Stimulated activated CD4-positive, alpha-beta T cell treated with anti-CD3 and anti-CD28 coated beads, Interleukin-1b, Interleukin-23, amount 100 ng/mL, for 1 hour (primary cell): Measurements from ENCODE around the gene TKT.

Source experiments
- DNase-seq, 2 donors: peaks; one replicate each; pipeline ENCODE4 v3.0.0-alpha.2; 2020; ENCODE audit warnings: low read depth in 2 of 2

Gene TKT

DNA sequence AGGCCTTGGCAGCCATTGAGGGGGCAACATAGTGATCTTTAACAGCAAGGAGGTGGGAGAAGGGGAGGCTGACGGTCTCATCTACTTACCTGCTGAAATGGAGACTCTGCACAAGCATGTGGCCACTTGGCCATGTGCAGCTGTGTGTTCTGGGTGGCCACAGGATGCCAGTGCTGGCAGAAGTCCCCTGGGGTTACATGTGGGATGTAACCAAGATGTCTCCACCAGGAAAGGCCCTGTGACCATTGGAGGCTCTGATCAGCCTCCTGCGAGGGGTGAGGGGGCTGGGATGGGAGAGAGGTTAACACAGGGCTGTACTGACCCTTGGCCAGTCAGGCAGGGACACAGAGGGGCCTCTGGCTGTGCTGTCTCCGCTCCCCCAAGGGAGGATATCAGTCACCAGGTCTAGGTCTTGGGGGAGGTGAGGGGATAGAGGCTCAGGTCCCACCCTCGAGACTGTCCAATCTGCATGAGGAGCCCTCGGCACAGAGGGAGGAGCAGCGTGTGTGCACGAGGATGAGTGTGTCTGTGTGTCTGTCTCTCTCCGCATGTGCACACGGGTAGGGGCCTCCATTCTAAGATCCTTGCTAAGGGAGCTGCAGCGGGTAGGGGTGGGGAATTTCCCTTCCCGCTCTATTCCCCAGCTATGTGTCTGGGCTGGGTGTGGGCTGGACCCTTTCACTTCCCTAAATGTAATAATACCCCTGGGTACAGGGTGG, 75.4 kb downstream of the TKT start:
- no peak for DNase-seq

DNA sequence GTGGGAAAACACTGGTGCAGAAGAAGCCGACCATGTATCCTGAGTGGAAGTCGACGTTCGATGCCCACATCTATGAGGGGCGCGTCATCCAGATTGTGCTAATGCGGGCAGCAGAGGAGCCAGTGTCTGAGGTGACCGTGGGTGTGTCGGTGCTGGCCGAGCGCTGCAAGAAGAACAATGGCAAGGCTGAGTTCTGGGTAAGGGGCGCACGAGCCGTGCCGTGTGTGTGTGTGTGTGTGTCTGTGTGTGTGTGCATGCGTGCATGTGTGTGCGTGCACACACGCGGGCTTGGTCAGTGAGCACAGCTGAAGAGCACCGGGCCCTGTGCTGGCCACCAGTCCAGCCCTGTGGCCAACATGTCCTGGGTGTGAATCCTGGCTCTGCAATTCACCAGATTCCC, 76.2 kb downstream of the TKT start:
- DNase-seq, result no peak

DNA sequence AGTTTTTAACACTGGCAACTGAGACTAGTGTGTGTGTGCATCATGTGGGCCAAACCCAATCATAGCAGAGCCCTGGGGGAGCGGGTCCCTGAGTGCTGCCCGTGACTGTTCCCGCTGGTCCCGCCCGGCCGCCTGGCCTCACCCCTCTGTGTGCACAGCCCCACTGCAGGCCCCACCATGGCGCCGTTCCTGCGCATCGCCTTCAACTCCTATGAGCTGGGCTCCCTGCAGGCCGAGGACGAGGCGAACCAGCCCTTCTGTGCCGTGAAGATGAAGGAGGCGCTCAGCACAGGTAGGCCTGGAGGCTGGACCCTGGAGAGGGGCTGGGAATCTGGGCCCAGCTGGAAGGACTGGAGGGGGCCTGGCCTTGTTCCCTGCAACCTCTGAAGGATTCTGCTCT, 77.6 kb downstream of the TKT start:
- DNase-seq, result no peak

DNA sequence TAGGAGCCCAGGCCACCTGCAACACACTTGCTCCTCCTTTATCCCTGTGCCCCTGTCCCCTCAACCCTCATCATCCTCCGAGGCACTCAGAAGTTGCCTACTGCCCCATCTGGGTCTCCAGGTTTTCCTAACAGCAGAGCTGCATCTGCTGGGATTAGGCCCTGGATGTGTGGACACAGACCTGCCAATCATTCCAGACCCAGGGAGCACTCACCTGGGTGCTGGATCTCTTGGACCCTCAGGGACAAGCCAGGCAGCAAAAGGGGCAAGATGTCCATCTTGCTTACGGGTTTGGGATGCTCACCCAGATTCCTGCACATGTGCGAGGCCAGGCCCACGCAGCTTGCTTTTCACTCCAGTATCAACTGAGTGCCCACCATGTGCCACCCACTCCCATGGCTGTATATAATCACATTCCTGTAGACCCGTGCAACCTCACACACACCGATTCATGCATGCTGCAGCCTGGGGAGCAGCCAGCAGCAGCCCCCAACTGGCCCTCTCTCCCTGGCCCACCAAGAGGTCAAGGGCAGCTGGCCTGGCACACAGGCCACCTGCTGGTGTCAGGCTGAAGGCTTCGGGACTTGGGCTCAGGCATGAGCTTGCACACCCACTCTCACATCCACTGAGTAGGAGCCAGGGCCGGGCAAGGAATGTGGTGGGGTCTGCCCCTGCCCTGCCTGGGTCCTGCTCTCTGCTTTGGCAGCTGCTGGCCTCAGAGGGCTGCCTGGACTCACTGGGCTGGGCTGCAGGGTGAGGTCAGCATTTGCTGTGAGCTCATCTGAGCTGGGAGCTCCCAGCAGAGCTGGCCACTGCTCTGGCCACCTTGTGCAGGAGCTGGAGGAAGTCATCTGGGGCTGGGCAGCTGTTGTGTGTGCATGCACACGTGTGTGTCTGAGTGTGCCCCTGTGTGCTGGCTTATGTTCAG, 79.9 kb downstream of the TKT start:
- no peak for DNase-seq
